HG03159 (cell line): Measurements from ENCODE around the gene RSPO1.
"Not testable (repeated sequence)": the region's sequence is repeated elsewhere in the genome, so short reads cannot be mapped to it uniquely, and the experiment has no call there.

Experiments used
- ATAC-seq: cut with Tn5 transposase; IDR thresholded peaks from one replicate; pipeline ENCODE4 v1.9.1; 2021; ENCODE audit warnings: mild to moderate bottlenecking, moderate library complexity; ENCODE audit not compliant: unreplicated experiment

RSPO1 gene

GRCh38 chr1:37634244-37634991 is at the start of gene RSPO1:
TSS of gene RSPO1 (minus strand) at chr1:37634892. CDS start at chr1:37629661, 5,231 bp downstream.
- no peak for ATAC-seq

DNA sequence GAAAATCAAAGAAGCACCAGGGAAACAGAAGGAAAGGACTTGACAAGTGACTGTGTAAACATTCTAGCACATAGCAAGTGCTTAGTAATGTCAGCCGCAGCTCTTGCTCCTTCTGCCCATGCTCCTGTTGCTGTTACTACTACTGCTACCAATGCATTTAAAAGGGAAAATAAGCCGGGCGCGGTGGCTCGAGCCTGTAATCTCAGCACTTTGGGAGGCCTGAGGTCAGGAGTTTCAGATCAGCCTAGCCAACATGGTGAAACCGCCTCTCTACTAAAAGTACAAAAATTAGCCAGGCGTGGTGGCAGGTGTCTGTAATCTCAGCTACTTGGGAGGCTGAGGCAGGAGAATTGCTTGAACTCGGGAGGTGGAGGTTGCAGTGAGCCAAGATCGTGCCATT is 49.5 kb upstream of the RSPO1 start:
- not testable (repeated sequence) for ATAC-seq

DNA sequence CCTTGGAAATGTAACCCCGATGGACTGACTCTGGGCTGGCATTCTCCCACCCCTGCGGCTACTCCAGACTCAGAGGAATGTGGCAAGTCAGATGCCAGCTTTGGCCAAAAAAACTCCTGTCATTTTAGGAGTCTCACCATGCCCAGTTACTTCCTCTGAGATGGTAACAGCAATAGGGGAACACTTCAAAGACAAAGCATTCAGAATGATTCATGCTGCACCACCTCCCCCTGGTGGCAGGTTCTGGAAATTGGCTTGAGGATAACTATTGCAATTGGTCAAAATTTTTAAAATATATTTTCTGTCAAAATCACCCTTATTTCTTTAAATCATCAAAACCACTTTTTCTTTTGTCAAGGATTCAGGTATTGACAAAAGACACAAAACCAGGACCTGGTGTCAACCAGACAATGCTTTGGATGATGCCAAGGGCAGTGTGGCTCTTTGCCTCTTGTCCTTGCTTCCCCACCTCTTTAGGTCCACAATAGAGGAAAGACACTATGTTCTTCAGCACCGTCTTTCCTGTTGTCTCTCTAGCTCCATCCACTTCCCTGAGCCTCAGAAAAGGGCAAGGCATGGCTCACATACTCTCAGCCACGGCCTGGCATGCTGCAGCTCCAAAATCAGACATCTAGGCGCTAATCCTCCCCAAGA is 47.8 kb upstream of the RSPO1 start:
- ATAC-seq: no peak

DNA sequence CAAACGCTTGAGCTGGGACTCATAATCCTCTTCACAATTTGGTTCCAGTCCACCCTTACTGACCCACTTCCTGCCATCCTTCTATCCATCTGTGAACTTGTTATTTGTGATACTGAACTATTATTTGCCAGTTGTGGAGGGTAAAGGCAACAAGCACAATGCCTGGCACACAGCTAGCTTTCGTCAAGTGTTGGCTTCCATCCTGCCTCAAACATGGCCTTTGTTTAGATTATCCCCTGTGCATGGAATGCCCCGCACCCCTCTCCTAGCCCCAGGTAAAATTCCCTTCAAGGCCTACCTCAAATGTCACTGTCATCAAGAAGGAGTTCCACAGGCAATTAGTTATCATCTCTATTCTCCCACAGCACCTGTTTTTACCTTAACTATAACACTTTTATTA is 46.2 kb upstream of the RSPO1 start:
- ATAC-seq: no peak

- ATAC-seq: no peak
Observed at GRCh38 chr1:37677808-37678207, 43.1 kb upstream of the RSPO1 start.

DNA sequence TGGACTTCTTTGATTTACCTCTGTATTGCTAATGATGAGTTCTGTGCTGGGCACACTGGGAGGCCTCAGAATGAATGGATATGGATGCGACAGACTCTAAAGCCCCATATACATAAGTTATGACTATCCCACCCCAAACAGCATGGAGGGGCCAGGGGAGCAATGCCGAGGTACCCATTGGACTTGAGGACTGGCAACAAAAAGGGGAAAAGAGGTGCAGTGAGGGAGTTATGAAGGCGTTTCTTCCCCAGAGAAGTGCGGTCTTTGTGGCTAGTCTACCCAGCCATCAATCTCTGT is 42.4 kb upstream of the RSPO1 start:
- ATAC-seq: no peak

- ATAC-seq: no peak
Observed at GRCh38 chr1:37676281-37677142, 41.8 kb upstream of the RSPO1 start.

GRCh38 chr1:37673920-37674319 is 39.2 kb upstream of the RSPO1 start:
- no peak for ATAC-seq

- ATAC-seq: no peak
Observed at GRCh38 chr1:37672136-37672870, 37.6 kb upstream of the RSPO1 start.

GRCh38 chr1:37671261-37671660 is 36.6 kb upstream of the RSPO1 start:
- ATAC-seq: no peak

DNA sequence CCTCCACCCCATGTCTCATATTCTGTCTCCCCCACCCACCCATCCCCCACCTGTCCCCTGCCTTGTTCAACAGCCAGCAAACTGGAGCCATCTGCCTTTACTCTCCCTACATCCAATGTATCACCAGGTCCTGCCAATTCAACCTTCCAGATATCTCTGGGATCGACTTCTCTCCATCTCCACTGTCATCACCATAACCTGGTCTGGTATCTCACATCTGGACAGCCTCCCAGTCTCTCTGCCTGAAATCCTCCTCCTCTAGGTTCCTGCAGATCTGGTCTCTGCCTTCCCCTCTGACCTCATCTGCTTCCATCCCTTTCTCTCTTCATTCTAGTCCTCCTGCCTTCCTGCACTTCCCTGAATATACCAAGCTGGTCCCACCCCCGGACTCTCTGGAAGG is 35.4 kb upstream of the RSPO1 start:
- ATAC-seq: no peak

DNA sequence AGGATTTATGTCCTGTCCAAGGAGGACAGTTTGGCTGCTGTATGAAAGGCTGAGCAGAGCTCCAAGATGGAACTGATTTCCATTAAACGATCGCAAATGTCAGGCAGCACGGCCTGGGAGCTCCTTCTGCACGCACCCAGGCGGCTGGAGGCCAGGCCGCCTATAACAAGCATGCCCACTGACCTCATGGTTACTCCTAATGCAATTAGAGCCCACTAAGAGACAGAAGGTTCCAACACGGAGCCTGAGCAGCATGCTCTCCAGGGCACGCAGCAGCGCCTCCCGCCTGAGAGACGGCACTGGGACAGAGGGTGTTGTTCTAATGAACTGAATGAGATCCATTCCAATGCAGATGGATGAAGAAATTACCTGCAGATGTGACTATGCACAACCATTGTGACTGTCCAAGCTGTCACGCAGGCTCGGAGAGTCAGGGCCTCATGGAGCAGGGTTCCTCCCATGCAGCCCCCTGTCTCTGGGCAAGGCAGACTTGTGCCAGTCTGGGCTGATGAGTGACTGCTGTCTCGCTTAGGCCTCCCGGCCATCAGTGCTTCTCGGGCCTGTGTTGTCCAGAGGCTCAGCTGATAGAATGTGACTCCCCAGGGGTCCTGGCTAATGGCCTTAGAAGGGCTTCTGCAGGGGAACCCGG is 32.5 kb upstream of the RSPO1 start:
- ATAC-seq: no peak

DNA sequence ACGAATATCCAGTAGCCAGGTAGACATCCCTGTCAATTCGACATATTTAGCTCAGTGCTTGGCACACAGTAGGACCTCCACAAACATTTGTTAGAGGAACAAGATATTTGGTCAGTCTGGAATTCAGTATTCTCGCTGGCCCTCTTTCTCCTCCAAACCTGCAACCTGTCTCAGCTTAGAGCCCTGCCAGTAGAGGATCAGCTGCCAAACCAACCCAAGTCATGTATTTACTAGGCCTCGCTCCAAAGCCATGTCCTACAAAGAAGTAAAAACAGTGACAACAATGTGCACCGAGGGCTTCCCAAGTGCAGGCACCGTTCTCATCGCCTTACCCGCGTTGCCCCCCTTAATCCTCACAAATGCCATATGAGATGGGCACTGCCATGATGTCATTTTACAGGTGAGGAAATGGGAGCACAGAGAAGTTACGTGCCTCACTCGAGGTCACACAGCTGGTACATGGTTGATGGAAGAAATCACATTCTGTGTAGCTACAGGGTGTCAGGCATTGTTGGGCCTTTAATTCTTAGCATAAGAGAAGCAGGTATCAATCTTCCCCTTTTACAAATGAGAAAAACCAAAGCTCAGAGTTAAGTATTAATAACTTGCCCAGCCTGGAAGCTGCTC is 31.7 kb upstream of the RSPO1 start:
- ATAC-seq: no peak

DNA sequence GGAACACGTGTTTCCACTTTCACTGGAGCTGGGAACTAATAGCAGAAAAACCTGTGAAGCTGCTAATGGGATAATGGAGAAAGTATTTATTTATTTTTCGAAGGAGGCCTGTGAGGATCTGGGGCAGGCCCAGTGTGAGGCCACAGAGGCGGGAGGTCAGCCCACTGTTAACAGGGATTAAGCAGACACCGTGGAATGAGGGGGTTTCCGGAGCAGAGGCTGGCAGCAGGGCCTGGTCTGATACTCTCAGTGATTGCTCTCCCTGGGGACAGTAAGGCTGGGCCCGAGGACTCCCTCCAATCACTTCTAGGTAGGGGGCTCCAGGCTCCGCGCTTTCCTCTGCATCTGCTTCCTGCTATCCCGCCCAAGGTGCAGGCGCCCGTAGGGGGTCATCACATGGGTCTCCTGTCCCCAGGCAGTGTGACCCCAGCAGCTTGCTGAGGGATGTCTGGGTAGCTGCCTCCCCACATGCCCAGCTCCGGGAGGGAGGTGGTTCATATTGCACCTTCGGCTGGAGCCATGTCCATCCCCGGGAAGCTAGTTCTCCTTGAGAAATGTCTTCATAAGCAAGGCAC is 28.8 kb upstream of the RSPO1 start:
- no peak for ATAC-seq

- no peak for ATAC-seq
Observed at GRCh38 chr1:37662031-37662755, 27.5 kb upstream of the RSPO1 start.

GRCh38 chr1:37661401-37661800 is 26.7 kb upstream of the RSPO1 start:
- ATAC-seq: no peak

DNA sequence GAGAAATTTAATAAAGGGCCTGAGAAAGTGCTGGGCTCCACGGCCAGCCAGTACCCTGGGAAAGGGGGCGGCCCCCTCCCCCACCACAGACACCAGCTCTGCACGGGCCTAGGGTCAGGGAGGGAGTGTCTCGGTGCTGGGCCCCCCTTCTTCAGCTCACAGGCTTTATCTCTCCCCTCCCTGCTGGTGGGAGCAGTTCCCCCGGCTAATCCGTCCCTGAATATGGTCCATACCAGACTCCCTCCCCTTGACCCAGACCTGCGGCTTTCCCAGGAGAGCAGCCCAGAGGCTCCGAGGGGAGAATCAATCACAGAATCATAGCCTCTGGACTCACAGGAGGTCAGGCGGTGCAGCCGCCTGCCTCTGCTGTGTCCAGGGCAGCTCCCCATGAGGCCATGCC is 26.0 kb upstream of the RSPO1 start:
- no peak for ATAC-seq

DNA sequence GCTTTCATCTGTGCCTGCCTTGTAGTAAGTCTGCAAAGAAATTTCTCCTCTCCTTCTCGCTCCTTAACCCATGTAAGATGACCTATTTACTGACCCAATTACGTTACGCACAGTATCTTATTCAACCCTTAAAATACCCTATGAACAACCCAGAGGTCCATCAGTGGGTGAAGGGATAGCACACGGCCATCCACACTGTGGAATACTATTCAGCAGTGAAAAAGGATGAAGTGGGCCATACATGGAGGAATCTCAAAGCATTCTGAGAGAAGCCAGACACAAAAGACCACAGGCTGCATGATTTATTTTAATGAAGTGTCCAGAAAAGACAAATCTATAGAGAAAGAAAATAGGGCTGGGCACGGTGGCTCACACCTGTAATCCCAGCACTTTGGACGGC is 23.8 kb upstream of the RSPO1 start:
- ATAC-seq: no peak
